ENCODE measurements around the gene CACTIN.

The CACTIN gene

DNA sequence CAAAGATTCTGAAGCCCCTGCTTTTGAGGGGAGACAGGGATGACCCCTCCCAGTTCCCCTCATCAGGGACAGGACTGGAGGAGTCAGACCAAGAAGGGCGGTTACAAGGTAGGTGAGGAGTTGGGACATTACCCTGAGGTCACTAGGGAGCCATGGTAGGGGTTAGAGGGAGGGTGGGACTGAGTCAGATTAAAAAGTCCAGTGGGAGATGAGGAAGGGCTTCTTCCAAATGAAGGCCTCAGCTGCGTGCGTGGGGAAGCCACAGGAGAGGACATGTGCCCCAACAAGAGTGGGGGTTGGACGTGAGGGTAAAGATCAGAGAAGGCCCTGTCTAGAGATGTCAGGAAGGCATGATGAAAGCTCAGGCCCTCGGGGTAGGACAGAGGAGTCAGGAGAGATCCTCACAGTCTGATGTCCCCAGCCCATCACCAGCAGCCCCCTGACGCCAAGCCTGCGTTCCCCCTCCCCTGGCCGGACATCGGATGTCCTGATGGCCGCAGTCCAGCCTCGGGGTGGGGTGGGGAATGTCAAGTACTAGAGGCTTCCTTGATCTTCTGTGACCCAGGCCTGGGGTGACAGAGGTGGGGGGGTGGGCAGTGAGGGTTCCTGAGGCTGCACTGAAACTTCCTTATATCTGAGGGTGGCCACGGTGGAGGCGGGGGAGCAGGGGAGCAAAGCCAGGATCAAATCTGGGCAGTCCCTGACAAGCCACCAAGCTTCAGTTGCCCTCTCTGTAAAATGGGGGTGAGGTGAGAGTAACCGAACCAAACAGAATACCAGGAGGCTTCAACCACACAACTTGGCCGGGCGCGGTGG, 62.7 kb downstream of the CACTIN start:
- no peak for DNase-seq (ENCODE audit: low read depth)

Data from HS-5 (cell line).